ENCODE results near the gene SPON1.

- TF ChIP-seq POLR2A (IDR thresholded peaks at IDR 0.05; ENCODE audit: low read length) (no peak), USF2 (IDR thresholded peaks at IDR 0.05) (no peak)
These were observed 186.2 kb downstream of the SPON1 start for GRCh38 chr11:14148653-14149273.

Data from A549 (cell line).